Measurements from ENCODE around the gene NRIP1.

Gene NRIP1

DNA sequence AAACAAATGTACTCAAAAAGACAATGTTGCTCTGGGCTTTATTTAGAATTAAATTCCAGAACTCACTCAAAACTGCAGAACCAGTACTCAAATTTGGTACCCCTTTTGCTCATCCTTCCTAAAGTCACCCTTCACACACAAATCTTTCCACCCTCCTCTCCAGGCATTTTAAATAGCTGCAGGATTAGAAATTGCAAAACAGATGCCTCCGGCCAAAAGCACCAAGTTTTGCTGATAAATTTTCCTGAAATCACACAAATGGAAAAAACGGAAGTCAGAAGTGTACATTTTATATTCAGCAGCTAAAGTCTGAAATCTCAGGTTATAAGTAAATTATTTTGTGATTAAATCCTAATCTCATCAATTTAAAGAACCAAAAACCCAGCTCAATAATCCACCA is 147.0 kb downstream of the NRIP1 start:
- no peak overlapping the region for H3K4me3 ChIP-seq (ENCODE audit: low read depth, low read length)
- TF ChIP-seq, protein P1, sequence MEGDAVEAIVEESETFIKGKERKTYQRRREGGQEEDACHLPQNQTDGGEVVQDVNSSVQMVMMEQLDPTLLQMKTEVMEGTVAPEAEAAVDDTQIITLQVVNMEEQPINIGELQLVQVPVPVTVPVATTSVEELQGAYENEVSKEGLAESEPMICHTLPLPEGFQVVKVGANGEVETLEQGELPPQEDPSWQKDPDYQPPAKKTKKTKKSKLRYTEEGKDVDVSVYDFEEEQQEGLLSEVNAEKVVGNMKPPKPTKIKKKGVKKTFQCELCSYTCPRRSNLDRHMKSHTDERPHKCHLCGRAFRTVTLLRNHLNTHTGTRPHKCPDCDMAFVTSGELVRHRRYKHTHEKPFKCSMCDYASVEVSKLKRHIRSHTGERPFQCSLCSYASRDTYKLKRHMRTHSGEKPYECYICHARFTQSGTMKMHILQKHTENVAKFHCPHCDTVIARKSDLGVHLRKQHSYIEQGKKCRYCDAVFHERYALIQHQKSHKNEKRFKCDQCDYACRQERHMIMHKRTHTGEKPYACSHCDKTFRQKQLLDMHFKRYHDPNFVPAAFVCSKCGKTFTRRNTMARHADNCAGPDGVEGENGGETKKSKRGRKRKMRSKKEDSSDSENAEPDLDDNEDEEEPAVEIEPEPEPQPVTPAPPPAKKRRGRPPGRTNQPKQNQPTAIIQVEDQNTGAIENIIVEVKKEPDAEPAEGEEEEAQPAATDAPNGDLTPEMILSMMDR (IDR thresholded peaks at IDR 0.05; ENCODE audit: low read depth, low read length, missing control alignments): no peak
- no peak for DNase-seq (ENCODE audit: low read depth)
- in situ Hi-C loops (cut with HindIII; ENCODE audit: low sequenced_read_pairs): no loop called here

DNA sequence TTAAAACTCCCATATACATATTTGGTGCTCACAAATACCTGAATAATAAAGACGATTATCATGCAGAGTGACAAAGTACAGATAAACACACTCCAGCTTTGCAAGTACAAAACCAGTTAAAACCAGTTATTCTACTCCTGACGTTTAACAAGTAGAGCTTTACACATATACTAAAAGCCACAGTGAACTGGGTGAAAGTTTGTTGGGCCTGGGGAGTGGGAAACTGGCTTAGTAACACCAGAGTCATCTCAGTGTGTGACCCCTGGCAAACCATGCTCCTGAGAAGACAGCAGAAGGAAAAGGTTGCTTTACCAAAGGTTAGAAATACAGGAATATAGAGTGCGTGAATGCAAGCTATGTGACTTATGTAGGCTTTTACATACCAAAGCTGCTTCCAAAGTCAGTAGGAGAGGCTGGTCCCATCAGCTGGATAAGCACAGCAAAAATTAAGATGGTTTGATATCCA is 148.1 kb downstream of the NRIP1 start:
- DNase-seq (ENCODE audit: low read depth): no peak
- in situ Hi-C loops (cut with HindIII; ENCODE audit: low sequenced_read_pairs): no loop called here
- TF ChIP-seq, protein P1 (IDR thresholded peaks at IDR 0.05; ENCODE audit: low read depth, low read length, missing control alignments): no peak
- no peak overlapping the region for H3K4me3 ChIP-seq (ENCODE audit: low read depth, low read length)

DNA sequence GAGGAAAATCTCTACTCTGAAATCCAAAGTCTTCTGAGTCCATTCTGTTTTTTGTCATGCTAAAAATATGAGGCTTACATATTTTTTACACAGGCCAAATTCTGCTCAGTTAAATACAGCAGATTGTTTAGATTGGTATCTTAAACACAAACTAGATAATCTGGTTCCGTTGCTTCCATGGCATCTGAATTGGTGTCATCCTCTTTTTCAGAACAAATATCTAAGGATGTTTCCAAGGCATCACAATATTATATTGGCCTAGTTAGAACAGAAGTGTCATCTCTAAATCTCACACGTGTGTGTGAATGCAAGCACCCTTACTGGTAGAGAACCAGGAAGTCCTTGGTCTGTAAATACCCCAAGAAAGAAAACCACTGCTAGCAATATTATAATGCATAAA is 151.2 kb downstream of the NRIP1 start:
- in situ Hi-C loops (cut with HindIII; ENCODE audit: low sequenced_read_pairs): no loop called here
- no peak for DNase-seq (ENCODE audit: low read depth)
- TF ChIP-seq, protein P1 (IDR thresholded peaks at IDR 0.05; ENCODE audit: low read depth, low read length, missing control alignments): no peak
- H3K4me3 ChIP-seq (ENCODE audit: low read depth, low read length): no peak overlapping the region

DNA sequence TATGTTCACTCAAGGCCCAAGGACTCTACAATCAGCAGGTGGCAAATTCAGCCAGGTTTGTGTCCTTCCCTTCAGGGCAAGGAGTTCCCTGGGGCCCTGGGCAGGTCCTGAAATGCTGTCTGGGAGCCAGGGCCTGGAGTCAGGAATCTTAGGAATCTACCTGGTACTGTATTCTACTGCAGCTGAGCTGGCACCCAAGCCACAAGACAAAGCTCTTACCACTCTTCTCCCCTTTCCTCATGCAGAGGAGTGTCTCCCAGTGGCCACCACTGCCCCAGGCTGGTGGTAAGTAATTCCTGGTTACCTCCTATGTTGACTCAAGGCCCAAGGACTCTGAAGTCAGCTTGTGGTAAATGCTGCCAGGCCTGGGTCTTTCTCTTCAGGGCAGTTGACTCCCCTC is 153.4 kb downstream of the NRIP1 start:
- TF ChIP-seq, protein P1 (IDR thresholded peaks at IDR 0.05; ENCODE audit: low read depth, low read length, missing control alignments): no peak
- DNase-seq (ENCODE audit: low read depth): no peak
- in situ Hi-C loops (cut with HindIII; ENCODE audit: low sequenced_read_pairs): no loop called here
- H3K4me3 ChIP-seq (ENCODE audit: low read depth, low read length): no peak overlapping the region

Data from astrocyte of the cerebellum (primary cell).